Spinal cord (tissue), 10 donors: ENCODE results near the gene MCU. TPM values are rescaled to one million over a fixed set of nuclear protein-coding genes. Genes with fewer than 3 reads are reported as not detected.

Experiments
- DNase-seq, 6 donors: peaks; one replicate each; pipeline versions ENCODE4 v3.0.0 to v3.0.0-alpha.2; 2013 to 2015; ENCODE audit warnings: low spot score in 6 of 6, low read depth in 4 of 6
- H3K27ac ChIP-seq: one replicate; pipeline ENCODE4 v1.5.1; 2013; ENCODE audit warnings: low read depth, low read length, control low read depth
- H3K27me3 ChIP-seq: one replicate; pipeline ENCODE4 v1.6.1; 2013; ENCODE audit warnings: low read length; ENCODE audit not compliant: control insufficient read depth, insufficient read depth
- H3K36me3 ChIP-seq: one replicate; pipeline ENCODE4 v1.6.1; 2013; ENCODE audit warnings: low read length; ENCODE audit not compliant: control insufficient read depth, insufficient read depth
- H3K4me1 ChIP-seq: one replicate; pipeline ENCODE4 v1.6.1; 2013; ENCODE audit warnings: low read length; ENCODE audit not compliant: control insufficient read depth, insufficient read depth
- H3K4me3 ChIP-seq: one replicate; pipeline ENCODE4 v1.5.1; 2013; ENCODE audit warnings: low read depth, low read length, control low read depth
- H3K9me3 ChIP-seq: one replicate; pipeline ENCODE4 v1.6.1; 2013; ENCODE audit warnings: low read length; ENCODE audit not compliant: control insufficient read depth, insufficient read depth
- WGBS: methylation state at CpG from one replicate; pipeline ENCODE4 v1.1.5; 2013; ENCODE audit warnings: missing lambda C conversion rate; ENCODE audit not compliant: insufficient coverage; 5-methylcytosine and 5-hydroxymethylcytosine counted together
- polyA plus RNA-seq, 2 donors: library from polyadenylated mRNA; unstranded; fragments of 120-200 nt; gene quantifications; one replicate each; pipeline ENCODE4 v1.2.1, GENCODE V29; 2013; ENCODE audit not compliant: insufficient read length in 2 of 2
- small RNA-seq: library from RNA; depleted of rRNA; stranded (forward); fragments of <200 nt; gene quantifications from one replicate; pipeline ENCODE3, GENCODE V24; 2014; ENCODE audit warnings: low replicate concordance
- total RNA-seq, 2 donors: library from RNA; depleted of rRNA in 1 of 2; stranded (reverse); fragments of 120-200 nt in 1 of 2; fragments of >200 nt in 1 of 2; gene quantifications; one replicate each; pipeline versions ENCODE4 v1.2.3 to v1.2.4, GENCODE V29; 2013 to 2014
- donor health status: healthy.

The MCU gene
- total and polyA plus RNA-seq, 4 donors, result 39.2 to 55.2 (median 42.2) TPM

- Histone ChIP-seq H3K27ac (no peak overlapping the region), H3K4me1 (no peaks in the 10 kb centered on the region), H3K36me3 (peaks cover 2% of the 10 kb centered on the region), H3K9me3 (peaks cover 5% of the 10 kb centered on the region), H3K4me3 (no peak overlapping the region), H3K27me3 (no peaks in the 10 kb centered on the region)
- DNase-seq, result no peak
- WGBS, result 91% methylated on average over 12 of the region's 13 CpGs
Measured at GRCh38 chr10:72924351-72924750, 232.4 kb downstream of the MCU start.

- Histone ChIP-seq H3K36me3 (peaks cover 2% of the 10 kb centered on the region), H3K4me1 (no peaks in the 10 kb centered on the region), H3K27ac (no peak overlapping the region), H3K4me3 (no peak overlapping the region), H3K9me3 (peaks cover 4% of the 10 kb centered on the region), H3K27me3 (no peaks in the 10 kb centered on the region)
- no peak for DNase-seq
- WGBS, result 87% methylated on average over 3 of the region's 3 CpGs
Measured at GRCh38 chr10:72925951-72926465, 234.1 kb downstream of the MCU start.

GRCh38 chr10:72927485-72927884, 235.5 kb downstream of the MCU start:
- no peaks in the 10 kb centered on the region for H3K27me3 ChIP-seq
- H3K27ac ChIP-seq, result no peak overlapping the region
- peaks cover 2% of the 10 kb centered on the region for H3K36me3 ChIP-seq
- WGBS, result 58% methylated on average over 4 of the region's 5 CpGs
- H3K9me3 ChIP-seq, result no peaks in the 10 kb centered on the region
- no peak overlapping the region for H3K4me3 ChIP-seq
- no peaks in the 10 kb centered on the region for H3K4me1 ChIP-seq
- no peak for DNase-seq

GRCh38 chr10:72928798-72929197, 236.9 kb downstream of the MCU start:
- no peak for DNase-seq
- WGBS, result 96% methylated on average over 3 of the region's 5 CpGs

GRCh38 chr10:72930276-72930675, 238.3 kb downstream of the MCU start:
- H3K27ac ChIP-seq, result no peak overlapping the region
- no peak for DNase-seq
- H3K36me3 ChIP-seq, result no peaks in the 10 kb centered on the region
- H3K9me3 ChIP-seq, result no peaks in the 10 kb centered on the region
- no peaks in the 10 kb centered on the region for H3K27me3 ChIP-seq
- H3K4me3 ChIP-seq, result no peak overlapping the region
- no peaks in the 10 kb centered on the region for H3K4me1 ChIP-seq
- 80% methylated on average over 2 of the region's 2 CpGs for WGBS

More at GRCh38 chr10:72928798-72929197, 236.9 kb downstream of the MCU start:
- Histone ChIP-seq H3K27me3 (no peaks in the 10 kb centered on the region), H3K4me1 (no peaks in the 10 kb centered on the region), H3K4me3 (no peak overlapping the region), H3K27ac (no peak overlapping the region), H3K36me3 (peaks cover 2% of the 10 kb centered on the region), H3K9me3 (no peaks in the 10 kb centered on the region)

GRCh38 chr10:72932259-72933015, 240.5 kb downstream of the MCU start:
- H3K27ac ChIP-seq, result no peak overlapping the region
- WGBS, result 88% methylated on average over 18 of the region's 20 CpGs

GRCh38 chr10:72935361-72935760, 243.4 kb downstream of the MCU start:
- Histone ChIP-seq H3K4me1 (no peaks in the 10 kb centered on the region), H3K27me3 (no peaks in the 10 kb centered on the region), H3K4me3 (no peak overlapping the region), H3K27ac (no peak overlapping the region), H3K9me3 (no peaks in the 10 kb centered on the region), H3K36me3 (no peaks in the 10 kb centered on the region)
- DNase-seq, result no peak
- WGBS, result 97% methylated on average over 5 of the region's 6 CpGs

More at GRCh38 chr10:72932259-72933015, 240.5 kb downstream of the MCU start:
- Histone ChIP-seq H3K4me3 (no peak overlapping the region), H3K9me3 (no peaks in the 10 kb centered on the region), H3K27me3 (no peaks in the 10 kb centered on the region), H3K4me1 (no peaks in the 10 kb centered on the region), H3K36me3 (no peaks in the 10 kb centered on the region)
- DNase-seq, result no peak

Small RNA genes within 50 kb of the gene (small RNA-seq; reads per million reads assigned to genes)
- gene MIR4676, result not detected
- not detected for gene RF00019

Other genes with a start within 250 kb of the MCU start
- gene MICU1, start 66.1 kb upstream of the MCU start, total RNA-seq, result 10 to 100 TPM; 53.1 to 74.9 TPM
- 10 to 100 TPM; 72.7 to 86.9 TPM for gene MICU1, start 66.1 kb upstream of the MCU start, polyA plus RNA-seq
- gene OIT3, start 201.6 kb downstream of the MCU start, total RNA-seq, result under 1 TPM; 0.40 to 0.99 TPM
- gene OIT3, start 201.6 kb downstream of the MCU start, polyA plus RNA-seq, result under 1 TPM in 1 of 2 donors, not detected in 1; 0.18 TPM